Measurements from ENCODE around the gene SRRM3. TPM values are rescaled to one million over a fixed set of nuclear protein-coding genes. Genes with fewer than 3 reads are reported as not detected.
A peak's percentile ranks its signal among the peaks of the same experiment; 100 is the strongest.

SRRM3 gene
- total RNA-seq, 4 donors from 2014 or later, result 1.6 to 4.1 (median 2.8) TPM

DNA sequence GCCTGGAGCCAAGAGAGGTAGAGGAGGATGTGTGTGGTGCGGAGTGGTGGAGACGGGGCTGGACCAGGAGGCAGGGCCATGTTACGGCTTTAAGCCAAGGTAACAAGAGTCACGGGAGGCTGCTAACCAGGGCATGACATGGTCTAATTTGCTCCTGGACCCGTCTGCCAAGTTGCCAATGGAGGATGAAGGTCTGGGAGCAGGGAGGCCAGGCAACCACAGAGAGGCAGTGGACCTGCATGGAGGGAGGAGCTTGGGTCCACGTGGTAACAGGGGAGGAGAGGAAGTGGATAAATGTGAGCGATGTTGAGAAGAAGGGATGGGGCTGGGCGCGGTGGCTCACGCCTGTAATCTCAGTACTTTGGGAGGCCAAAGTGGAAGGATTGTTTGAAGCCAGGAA, 31.0 kb downstream of the SRRM3 start:
- H3K27me3 ChIP-seq, result peaks cover 100% of the 10 kb centered on the region
- no peaks in the 10 kb centered on the region for H3K36me3 ChIP-seq
- WGBS, 2 donors (ENCODE audit: low coverage in 1 of 2), result 25 to 66% methylated on average over 3 to 10 of the region's 10 CpGs
- no peak for TF ChIP-seq POLR2A (IDR thresholded peaks at IDR 0.05)
- TF ChIP-seq POLR2AphosphoS5 (IDR thresholded peaks at IDR 0.05), result no peak
- TF ChIP-seq, protein P1, sequence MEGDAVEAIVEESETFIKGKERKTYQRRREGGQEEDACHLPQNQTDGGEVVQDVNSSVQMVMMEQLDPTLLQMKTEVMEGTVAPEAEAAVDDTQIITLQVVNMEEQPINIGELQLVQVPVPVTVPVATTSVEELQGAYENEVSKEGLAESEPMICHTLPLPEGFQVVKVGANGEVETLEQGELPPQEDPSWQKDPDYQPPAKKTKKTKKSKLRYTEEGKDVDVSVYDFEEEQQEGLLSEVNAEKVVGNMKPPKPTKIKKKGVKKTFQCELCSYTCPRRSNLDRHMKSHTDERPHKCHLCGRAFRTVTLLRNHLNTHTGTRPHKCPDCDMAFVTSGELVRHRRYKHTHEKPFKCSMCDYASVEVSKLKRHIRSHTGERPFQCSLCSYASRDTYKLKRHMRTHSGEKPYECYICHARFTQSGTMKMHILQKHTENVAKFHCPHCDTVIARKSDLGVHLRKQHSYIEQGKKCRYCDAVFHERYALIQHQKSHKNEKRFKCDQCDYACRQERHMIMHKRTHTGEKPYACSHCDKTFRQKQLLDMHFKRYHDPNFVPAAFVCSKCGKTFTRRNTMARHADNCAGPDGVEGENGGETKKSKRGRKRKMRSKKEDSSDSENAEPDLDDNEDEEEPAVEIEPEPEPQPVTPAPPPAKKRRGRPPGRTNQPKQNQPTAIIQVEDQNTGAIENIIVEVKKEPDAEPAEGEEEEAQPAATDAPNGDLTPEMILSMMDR (IDR thresholded peaks at IDR 0.05), result no peak
- TF ChIP-seq EP300 (IDR thresholded peaks at IDR 0.05), result no peak
- H3K9me3 ChIP-seq, result no peaks in the 10 kb centered on the region
- no peak for ATAC-seq
- no peak overlapping the region for H3K27ac ChIP-seq
- no peak overlapping the region for H3K4me3 ChIP-seq
- peaks cover 0 to 8% (median 4%) of the 10 kb centered on the region in 3 donors for H3K4me1 ChIP-seq

DNA sequence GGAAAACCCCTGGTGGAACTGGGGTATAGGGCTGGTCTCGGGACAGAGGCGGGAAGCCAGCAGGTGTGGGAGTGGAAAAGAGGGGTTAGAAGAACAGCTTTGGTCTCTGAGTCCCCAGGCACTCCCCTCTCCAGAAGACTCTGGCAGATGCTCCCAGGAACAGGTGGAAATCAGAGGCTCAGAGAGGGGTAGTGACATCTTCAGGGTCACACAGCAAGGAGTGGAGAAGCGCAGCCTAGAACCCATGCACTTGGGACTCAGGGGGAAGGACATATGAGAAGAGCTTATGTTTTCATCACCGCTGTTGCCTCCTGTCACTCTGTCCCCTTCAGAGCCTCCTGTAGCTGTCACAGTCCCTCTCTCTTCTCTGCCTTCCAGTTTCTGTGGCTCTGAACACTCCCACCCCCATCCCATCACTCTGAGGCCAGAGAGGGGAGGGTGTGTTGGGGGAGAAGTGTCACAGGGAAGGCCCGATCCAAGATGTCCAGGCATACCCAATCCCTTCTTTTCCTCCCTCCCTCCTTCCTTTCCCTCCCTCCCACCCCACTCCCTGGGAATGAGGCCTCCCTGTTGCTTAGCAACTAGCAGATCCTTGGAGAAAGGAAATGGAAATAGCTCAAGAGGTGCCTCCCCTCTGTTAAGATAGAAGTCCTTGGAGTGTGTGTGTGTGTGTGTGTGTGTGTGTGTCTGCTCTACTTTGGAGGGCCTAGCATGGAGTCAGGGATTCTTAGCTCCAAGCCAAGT, 32.0 kb downstream of the SRRM3 start:
- ATAC-seq, result no peak
- WGBS, 2 donors (ENCODE audit: low coverage in 1 of 2), result 67 to 74% methylated on average over 1 to 5 of the region's 5 CpGs
- Histone ChIP-seq H3K27ac (no peak overlapping the region), H3K4me3 (no peak overlapping the region), H3K27me3 (peaks cover 100% of the 10 kb centered on the region), H3K4me1 (peaks cover 0 to 8% (median 4%) of the 10 kb centered on the region in 3 donors), H3K36me3 (no peaks in the 10 kb centered on the region), H3K9me3 (no peaks in the 10 kb centered on the region)
- TF ChIP-seq EP300 (IDR thresholded peaks at IDR 0.05) (no peak), POLR2AphosphoS5 (IDR thresholded peaks at IDR 0.05) (no peak), POLR2A (IDR thresholded peaks at IDR 0.05) (no peak)
- TF ChIP-seq, protein P1 (IDR thresholded peaks at IDR 0.05), result no peak

DNA sequence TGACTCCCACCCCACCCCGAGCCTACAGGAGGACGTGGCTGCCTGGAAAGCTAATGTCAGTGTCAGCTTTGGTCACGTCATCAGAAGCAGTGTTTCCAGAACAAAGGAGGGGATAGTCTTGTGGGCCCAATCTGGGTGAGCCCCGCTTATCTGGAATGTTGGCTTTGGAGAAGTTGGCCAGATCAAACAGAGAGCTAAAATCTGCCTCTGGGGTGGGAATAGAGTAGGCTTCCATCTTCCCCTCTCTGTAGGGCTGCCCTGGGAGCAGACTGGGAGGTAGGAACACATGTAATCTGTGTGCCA, 32.5 kb downstream of the SRRM3 start:
- Histone ChIP-seq H3K27ac (no peak overlapping the region), H3K9me3 (no peaks in the 10 kb centered on the region), H3K4me3 (no peak overlapping the region), H3K27me3 (peaks cover 98% of the 10 kb centered on the region), H3K4me1 (peaks cover 0 to 8% (median 4%) of the 10 kb centered on the region in 3 donors), H3K36me3 (no peaks in the 10 kb centered on the region)
- TF ChIP-seq, protein P1 (IDR thresholded peaks at IDR 0.05), result no peak
- TF ChIP-seq EP300 (IDR thresholded peaks at IDR 0.05), result no peak
- TF ChIP-seq POLR2AphosphoS5 (IDR thresholded peaks at IDR 0.05), result no peak
- no peak for TF ChIP-seq POLR2A (IDR thresholded peaks at IDR 0.05)
- WGBS, 2 donors (ENCODE audit: low coverage in 1 of 2), result no CpG with 5 or more reads among the region's 4 CpGs
- ATAC-seq, result no peak

DNA sequence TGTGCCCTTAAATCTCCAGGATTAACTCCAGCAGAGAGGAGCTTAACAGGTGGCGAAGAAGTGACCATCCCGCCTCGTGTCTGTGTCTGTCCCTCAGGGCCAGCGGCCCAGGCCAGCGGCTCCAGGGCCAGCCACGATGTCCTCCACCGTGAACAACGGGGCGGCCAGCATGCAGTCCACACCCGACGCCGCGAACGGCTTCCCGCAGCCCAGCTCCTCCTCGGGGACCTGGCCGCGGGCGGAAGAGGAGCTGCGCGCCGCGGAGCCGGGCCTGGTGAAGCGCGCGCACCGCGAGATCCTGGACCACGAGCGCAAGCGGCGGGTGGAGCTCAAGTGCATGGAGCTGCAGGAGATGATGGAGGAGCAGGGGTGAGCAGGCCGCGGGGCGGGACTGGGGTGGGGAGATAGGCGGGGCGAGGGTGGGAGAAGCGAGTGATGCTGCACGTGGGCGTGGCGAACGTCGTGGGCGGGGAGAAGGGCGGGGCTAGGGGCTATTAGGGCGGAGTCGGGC, 33.3 kb downstream of the SRRM3 start:
- Histone ChIP-seq H3K27me3 (peaks cover 92% of the 10 kb centered on the region), H3K9me3 (no peaks in the 10 kb centered on the region), H3K4me3 (peak overlapping the region in 1 of 2 donors; percentile 33), H3K27ac (no peak overlapping the region), H3K36me3 (no peaks in the 10 kb centered on the region), H3K4me1 (peaks cover 0 to 8% (median 4%) of the 10 kb centered on the region in 3 donors)
- WGBS, 2 donors (ENCODE audit: low coverage in 1 of 2), result 0% methylated on average over 2 to 3 of the region's 48 CpGs
- TF ChIP-seq EP300 (IDR thresholded peaks at IDR 0.05) (no peak), POLR2AphosphoS5 (IDR thresholded peaks at IDR 0.05) (no peak), POLR2A (IDR thresholded peaks at IDR 0.05) (no peak)
- TF ChIP-seq, protein P1 (IDR thresholded peaks at IDR 0.05), result no peak
- peak; percentile 63 for ATAC-seq

DNA sequence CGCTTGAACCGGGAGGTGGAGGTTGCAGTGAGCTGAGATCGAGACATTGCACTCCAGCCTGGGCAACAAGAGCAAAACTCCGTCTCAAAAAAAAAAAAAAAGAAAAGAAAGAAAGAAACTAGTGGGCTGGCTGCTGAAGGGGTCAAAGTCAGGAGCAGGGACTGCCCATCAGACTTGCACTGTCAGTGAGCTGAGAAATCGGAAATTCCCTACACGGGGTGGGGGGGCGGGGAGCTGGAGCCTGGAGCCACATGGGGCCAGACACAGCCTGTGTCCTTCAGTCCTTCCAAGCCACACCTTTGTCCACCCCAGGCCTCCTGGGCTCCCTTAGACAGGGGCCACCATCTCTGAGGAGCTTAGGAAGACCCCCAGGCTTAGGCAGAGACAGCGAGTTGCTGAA, 34.5 kb downstream of the SRRM3 start:
- Histone ChIP-seq H3K4me3 (no peak overlapping the region), H3K4me1 (peaks cover 0 to 8% (median 4%) of the 10 kb centered on the region in 3 donors), H3K27me3 (peaks cover 82% of the 10 kb centered on the region), H3K27ac (no peak overlapping the region), H3K9me3 (no peaks in the 10 kb centered on the region), H3K36me3 (no peaks in the 10 kb centered on the region)
- TF ChIP-seq POLR2AphosphoS5 (IDR thresholded peaks at IDR 0.05) (no peak), POLR2A (IDR thresholded peaks at IDR 0.05) (no peak), EP300 (IDR thresholded peaks at IDR 0.05) (no peak)
- TF ChIP-seq, protein P1 (IDR thresholded peaks at IDR 0.05), result no peak
- no peak for ATAC-seq
- WGBS, 2 donors (ENCODE audit: low coverage in 1 of 2), result 74 to 93% methylated on average over 2 to 3 of the region's 8 CpGs

Measured in gastroesophageal sphincter (tissue), 4 donors.